ENCODE data around the gene PGGHG.

The PGGHG gene

GRCh38 chr11:290621-291231, 1.8 kb downstream of the PGGHG start:
- H3K4me3 ChIP-seq (ENCODE audit: low read depth, low read length) = no peak overlapping the region
- DNase-seq (ENCODE audit: low read depth) = no peak
- no peak for TF ChIP-seq CTCF (IDR thresholded peaks at IDR 0.05; ENCODE audit: control insufficient read depth, extremely low read depth, insufficient read depth)

GRCh38 chr11:291281-292210, 2.6 kb downstream of the PGGHG start:
- TF ChIP-seq CTCF (IDR thresholded peaks at IDR 0.05; ENCODE audit: control insufficient read depth, extremely low read depth, insufficient read depth) = no peak
- DNase-seq (ENCODE audit: low read depth) = no peak
- no peak overlapping the region for H3K4me3 ChIP-seq (ENCODE audit: low read depth, low read length)

- no peak for DNase-seq (ENCODE audit: low read depth)
- TF ChIP-seq CTCF (IDR thresholded peaks at IDR 0.05; ENCODE audit: control insufficient read depth, extremely low read depth, insufficient read depth) = no peak
- H3K4me3 ChIP-seq (ENCODE audit: low read depth, low read length) = no peak overlapping the region
Observed at GRCh38 chr11:292211-293121, 3.5 kb downstream of the PGGHG start.

- no peak overlapping the region for H3K4me3 ChIP-seq (ENCODE audit: low read depth, low read length)
- DNase-seq (ENCODE audit: low read depth) = no peak
Observed at GRCh38 chr11:293271-293851, 4.4 kb downstream of the PGGHG start.

GRCh38 chr11:293852-294661, 5.1 kb downstream of the PGGHG start:
- TF ChIP-seq CTCF (IDR thresholded peaks at IDR 0.05; ENCODE audit: control insufficient read depth, extremely low read depth, insufficient read depth) = no peak
- H3K4me3 ChIP-seq (ENCODE audit: low read depth, low read length) = no peak overlapping the region
- no peak for DNase-seq (ENCODE audit: low read depth)

More at GRCh38 chr11:293271-293851, 4.4 kb downstream of the PGGHG start:
- TF ChIP-seq CTCF (IDR thresholded peaks at IDR 0.05; ENCODE audit: control insufficient read depth, extremely low read depth, insufficient read depth) = no peak

- DNase-seq (ENCODE audit: low read depth) = no peak
- no peak for TF ChIP-seq CTCF (IDR thresholded peaks at IDR 0.05; ENCODE audit: control insufficient read depth, extremely low read depth, insufficient read depth)
- no peak overlapping the region for H3K4me3 ChIP-seq (ENCODE audit: low read depth, low read length)
Observed at GRCh38 chr11:294780-295179, 5.9 kb downstream of the PGGHG start.

Data from LNCaP clone FGC (cell line).